K562 (cell line): ENCODE results near the gene HGS. TPM values are rescaled to one million over a fixed set of nuclear protein-coding genes. Genes with fewer than 3 reads are reported as not detected.

Experiments
- FOXP1 ChIP-seq: sonication (generic); formaldehyde crosslinking; IDR thresholded peaks from 2 replicates; pipeline ENCODE4 v1.8.0; 2022; ENCODE audit warnings: mild to moderate bottlenecking, missing genetic modification reagents
- HDAC6 ChIP-seq: IDR thresholded peaks from 2 replicates; pipeline ENCODE4 v1.6.1; 2012; ENCODE audit warnings: low read depth, mild to moderate bottlenecking, control low read depth, inconsistent platforms, low read length, moderate library complexity
- MAFG ChIP-seq: fragments of 450-650 bp; conservative IDR thresholded peaks from 2 replicates; pipeline ENCODE4 v1.6.1; 2016; ENCODE audit warnings: missing genetic modification characterization, missing compliant biosample characterization
- MAFK ChIP-seq: IDR thresholded peaks from 2 replicates; pipeline ENCODE4 v1.6.1; 2011; ENCODE audit warnings: low read length, improper control_type of control experiment
- ZNF583 ChIP-seq: fragments of 250-450 bp; sonication (Bioruptor Pico); IDR thresholded peaks from 2 replicates; pipeline ENCODE4 v1.4.0; 2020
- polyA plus RNA-seq, 8 experiments: library from polyadenylated mRNA; depleted of rRNA in 4 of 8; stranded (reverse) in 5 of 8; unstranded in 3 of 8; fragments of >200 nt; fragmentation: Nextera tagmentation in 2 of 8; fragmentation: Illumina TruSeq in 1 of 8; extraction: Ambion mirVana in 2 of 8; extraction: Trizol in 1 of 8; gene quantifications; 2 replicates each; pipeline versions ENCODE4 v1.2.1 to v1.2.3, GENCODE V29; 2011 to 2014; ENCODE audit warnings: inconsistent platforms in 1 of 8, missing spikeins in 1 of 8
- total RNA-seq, 7 experiments: library from RNA; depleted of rRNA in 6 of 7; stranded (reverse); fragments of >200 nt in 6 of 7; fragmentation: Illumina TruSeq in 2 of 7; extraction: Trizol in 2 of 7; gene quantifications; 2 replicates each; pipeline versions ENCODE4 v1.2.1 to v1.2.3, GENCODE V29; 2011 to 2021; ENCODE audit warnings: low replicate concordance in 1 of 7
- TF ChIP-seq, protein P1 (sequence below): sonication (generic); formaldehyde crosslinking; IDR thresholded peaks from 2 replicates; pipeline ENCODE4 v1.8.0; 2022; ENCODE audit warnings: missing genetic modification reagents, mild to moderate bottlenecking, borderline replicate concordance
- TF ChIP-seq, protein P2 (sequence below): fragments of 150-350 bp; conservative IDR thresholded peaks from 2 replicates; pipeline ENCODE4 v1.6.1; 2014; ENCODE audit warnings: low read length
- TF ChIP-seq, protein P3 (sequence below), 2 experiments: fragments of 450-650 bp in 1 of 2; sonication (generic) in 1 of 2; formaldehyde crosslinking; conservative IDR thresholded peaks; 2 replicates each; pipeline versions ENCODE4 v1.4.0 to v1.8.1; 2020 to 2022; ENCODE audit warnings: mild to moderate bottlenecking in 1 of 2, missing genetic modification reagents in 1 of 2

The HGS gene
- total and polyA plus RNA-seq, 9 of the 15 experiments (the other 6 are each of a cell fraction or from before 2014, with no cell fraction given): 3.9 to 176 (median 77.1) TPM

DNA sequence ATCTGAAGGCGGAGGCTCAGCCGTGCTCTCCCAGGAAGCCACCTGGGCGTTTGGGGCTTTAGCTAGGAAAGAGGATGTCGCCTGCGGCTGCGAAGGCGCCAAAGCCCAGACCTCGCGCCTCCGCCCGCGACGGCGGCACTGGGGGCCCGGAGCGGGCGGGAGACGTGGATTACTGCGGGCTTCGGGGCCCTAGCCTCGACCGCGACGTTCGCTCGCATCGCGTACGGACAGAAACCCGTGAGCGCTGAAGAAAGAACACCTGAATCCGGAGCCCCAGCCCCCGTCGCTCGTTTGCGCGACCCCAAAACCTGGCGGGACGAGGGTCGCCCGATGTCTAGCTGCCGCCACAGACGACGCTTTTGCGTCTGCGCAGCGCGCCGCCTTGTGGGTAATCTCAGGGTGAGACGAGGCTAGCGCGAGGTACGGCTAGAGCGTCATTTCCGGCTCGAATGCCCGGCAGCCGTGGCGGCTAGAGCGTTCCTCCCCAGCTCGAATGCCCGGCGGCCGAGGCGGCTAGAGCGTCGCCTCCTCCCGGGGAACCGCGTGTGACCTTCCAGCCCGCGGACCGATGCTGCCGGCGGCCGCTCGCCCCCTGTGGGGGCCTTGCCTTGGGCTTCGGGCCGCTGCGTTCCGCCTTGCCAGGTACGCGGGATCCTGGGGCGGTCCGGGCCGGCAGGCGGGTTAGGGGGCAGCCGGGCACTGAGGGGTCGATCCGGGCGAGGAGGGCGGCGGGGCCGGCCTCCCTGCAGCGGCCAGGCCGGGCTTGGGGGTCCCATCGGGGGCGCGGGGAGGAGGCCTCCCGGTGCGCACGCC lies 19.3 kb downstream of the HGS start, which contains the start of gene MRPL12 (continued):
- TF ChIP-seq, protein P1, sequence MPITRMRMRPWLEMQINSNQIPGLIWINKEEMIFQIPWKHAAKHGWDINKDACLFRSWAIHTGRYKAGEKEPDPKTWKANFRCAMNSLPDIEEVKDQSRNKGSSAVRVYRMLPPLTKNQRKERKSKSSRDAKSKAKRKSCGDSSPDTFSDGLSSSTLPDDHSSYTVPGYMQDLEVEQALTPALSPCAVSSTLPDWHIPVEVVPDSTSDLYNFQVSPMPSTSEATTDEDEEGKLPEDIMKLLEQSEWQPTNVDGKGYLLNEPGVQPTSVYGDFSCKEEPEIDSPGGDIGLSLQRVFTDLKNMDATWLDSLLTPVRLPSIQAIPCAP: no peak
- TF ChIP-seq MAFG (tag): no peak
- TF ChIP-seq FOXP1: no peak
- no peak for TF ChIP-seq ZNF583
- no peak for TF ChIP-seq HDAC6
- TF ChIP-seq, protein P2, sequence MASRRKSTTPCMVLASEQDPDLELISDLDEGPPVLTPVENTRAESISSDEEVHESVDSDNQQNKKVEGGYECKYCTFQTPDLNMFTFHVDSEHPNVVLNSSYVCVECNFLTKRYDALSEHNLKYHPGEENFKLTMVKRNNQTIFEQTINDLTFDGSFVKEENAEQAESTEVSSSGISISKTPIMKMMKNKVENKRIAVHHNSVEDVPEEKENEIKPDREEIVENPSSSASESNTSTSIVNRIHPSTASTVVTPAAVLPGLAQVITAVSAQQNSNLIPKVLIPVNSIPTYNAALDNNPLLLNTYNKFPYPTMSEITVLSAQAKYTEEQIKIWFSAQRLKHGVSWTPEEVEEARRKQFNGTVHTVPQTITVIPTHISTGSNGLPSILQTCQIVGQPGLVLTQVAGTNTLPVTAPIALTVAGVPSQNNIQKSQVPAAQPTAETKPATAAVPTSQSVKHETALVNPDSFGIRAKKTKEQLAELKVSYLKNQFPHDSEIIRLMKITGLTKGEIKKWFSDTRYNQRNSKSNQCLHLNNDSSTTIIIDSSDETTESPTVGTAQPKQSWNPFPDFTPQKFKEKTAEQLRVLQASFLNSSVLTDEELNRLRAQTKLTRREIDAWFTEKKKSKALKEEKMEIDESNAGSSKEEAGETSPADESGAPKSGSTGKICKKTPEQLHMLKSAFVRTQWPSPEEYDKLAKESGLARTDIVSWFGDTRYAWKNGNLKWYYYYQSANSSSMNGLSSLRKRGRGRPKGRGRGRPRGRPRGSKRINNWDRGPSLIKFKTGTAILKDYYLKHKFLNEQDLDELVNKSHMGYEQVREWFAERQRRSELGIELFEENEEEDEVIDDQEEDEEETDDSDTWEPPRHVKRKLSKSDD: no peak
- TF ChIP-seq, protein P3, sequence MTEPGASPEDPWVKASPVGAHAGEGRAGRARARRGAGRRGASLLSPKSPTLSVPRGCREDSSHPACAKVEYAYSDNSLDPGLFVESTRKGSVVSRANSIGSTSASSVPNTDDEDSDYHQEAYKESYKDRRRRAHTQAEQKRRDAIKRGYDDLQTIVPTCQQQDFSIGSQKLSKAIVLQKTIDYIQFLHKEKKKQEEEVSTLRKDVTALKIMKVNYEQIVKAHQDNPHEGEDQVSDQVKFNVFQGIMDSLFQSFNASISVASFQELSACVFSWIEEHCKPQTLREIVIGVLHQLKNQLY (CRISPR knock-in tag; conservative IDR thresholded peaks at IDR 0.05): no peak
- no peak for TF ChIP-seq MAFK
